GM21723 (cell line): ENCODE data around the gene FNDC10.
A peak's percentile ranks its signal among the peaks of the same experiment; 100 is the strongest.
"Not testable (repeated sequence)": the region's sequence is repeated elsewhere in the genome, so short reads cannot be mapped to it uniquely, and the experiment has no call there.

Experiments
- ATAC-seq: cut with Tn5 transposase; IDR thresholded peaks from one replicate; pipeline ENCODE4 v1.9.1; 2021; ENCODE audit warnings: mild to moderate bottlenecking, moderate library complexity; ENCODE audit not compliant: unreplicated experiment

The FNDC10 gene

GRCh38 chr1:1599935-1600860, at the start of gene FNDC10:
TSS of gene FNDC10 (minus strand) at chr1:1600135. CDS start at chr1:1600015, 120 bp downstream.
- ATAC-seq = no peak

GRCh38 chr1:1648265-1648664, 48.3 kb upstream of the FNDC10 start:
- not testable (repeated sequence) for ATAC-seq

- ATAC-seq = not testable (repeated sequence)
Measured at GRCh38 chr1:1647567-1648241, 47.8 kb upstream of the FNDC10 start.

GRCh38 chr1:1646326-1646725, 46.4 kb upstream of the FNDC10 start:
- not testable (repeated sequence) for ATAC-seq

- ATAC-seq = not testable (repeated sequence)
Measured at GRCh38 chr1:1640711-1641461, 41.0 kb upstream of the FNDC10 start.

- not testable (repeated sequence) for ATAC-seq
Measured at GRCh38 chr1:1640081-1640480, 40.1 kb upstream of the FNDC10 start.

GRCh38 chr1:1639368-1639767, 39.4 kb upstream of the FNDC10 start:
- not testable (repeated sequence) for ATAC-seq

- ATAC-seq = not testable (repeated sequence)
Measured at GRCh38 chr1:1638528-1638927, 38.6 kb upstream of the FNDC10 start.

- not testable (repeated sequence) for ATAC-seq
Measured at GRCh38 chr1:1637479-1637875, 37.5 kb upstream of the FNDC10 start.

GRCh38 chr1:1636621-1637478, 36.9 kb upstream of the FNDC10 start:
- ATAC-seq = not testable (repeated sequence)

- ATAC-seq = not testable (repeated sequence)
Measured at GRCh38 chr1:1634613-1635012, 34.7 kb upstream of the FNDC10 start.

GRCh38 chr1:1633409-1633808, 33.5 kb upstream of the FNDC10 start:
- ATAC-seq = not testable (repeated sequence)

GRCh38 chr1:1631782-1632420, 32.0 kb upstream of the FNDC10 start, which contains the start of gene MMP23B:
TSS of gene MMP23B (plus strand) at chr1:1632173. CDS start at chr1:1632219, 46 bp downstream.
- no peak for ATAC-seq

GRCh38 chr1:1630965-1631781, 31.2 kb upstream of the FNDC10 start:
- no peak for ATAC-seq

- ATAC-seq = peak; percentile 54
Measured at GRCh38 chr1:1630191-1630964, 30.4 kb upstream of the FNDC10 start.

- no peak for ATAC-seq
Measured at GRCh38 chr1:1629430-1630190, 29.7 kb upstream of the FNDC10 start.

- ATAC-seq = no peak
Measured at GRCh38 chr1:1628754-1629429, 29.0 kb upstream of the FNDC10 start.
